ENCODE data around the gene ARSG. TPM values are rescaled to one million over a fixed set of nuclear protein-coding genes. Genes with fewer than 3 reads are reported as not detected.

ARSG gene
- total and polyA plus RNA-seq, 4 donors, result 1.5 to 5.4 (median 2.3) TPM

DNA sequence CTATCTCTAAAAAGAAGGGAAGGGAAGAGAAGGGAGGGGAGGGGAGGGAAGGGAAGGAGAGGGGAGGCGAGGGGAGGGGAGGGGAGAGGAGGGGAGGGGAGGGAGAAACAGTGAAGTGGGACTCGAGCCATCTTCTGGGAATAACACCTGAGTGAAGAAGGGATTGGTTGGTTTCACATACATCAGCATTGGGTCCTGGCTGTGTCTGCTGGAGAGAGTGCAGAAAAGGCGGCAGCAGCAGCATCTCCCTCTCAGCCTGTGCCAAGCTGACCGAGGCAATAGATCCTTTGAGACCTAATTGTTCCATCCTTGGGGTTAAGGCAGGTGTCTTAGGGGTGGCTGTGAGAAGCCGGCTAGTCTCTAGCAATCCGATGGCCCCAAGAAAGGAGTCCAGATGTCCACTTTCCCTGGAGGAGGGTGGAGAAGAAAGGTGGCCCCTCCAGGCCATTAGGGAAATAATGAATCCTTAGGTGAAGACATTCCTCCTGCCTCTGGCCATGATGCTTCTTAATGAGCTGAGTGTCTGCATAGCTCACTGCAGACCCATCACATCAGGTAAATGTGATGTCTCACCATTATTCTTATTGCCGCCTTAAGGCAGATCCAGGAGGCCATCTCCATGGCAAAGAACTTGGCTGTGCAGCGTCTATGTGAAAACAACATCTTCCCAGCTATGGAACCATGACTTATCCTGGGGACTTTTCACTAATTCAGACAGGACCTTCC, 94.4 kb downstream of the ARSG start:
- Histone ChIP-seq H3K36me3 (ENCODE audit: control insufficient read depth in 4 of 4, insufficient read depth in 3 of 4, low read depth in 1 of 4, low read length in 3 of 4) (no peaks in the 10 kb centered on the region), H3K27me3 (ENCODE audit: control insufficient read depth in 4 of 4, insufficient read depth in 4 of 4, low read length in 3 of 4) (no peaks in the 10 kb centered on the region), H3K4me1 (ENCODE audit: control insufficient read depth in 4 of 4, insufficient read depth in 4 of 4, low read length in 3 of 4) (peaks cover 5 to 59% (median 38%) of the 10 kb centered on the region in 4 donors), H3K9me3 (ENCODE audit: control insufficient read depth in 4 of 4, low read length in 3 of 4) (no peaks in the 10 kb centered on the region), H3K4me3 (ENCODE audit: low read depth in 1 of 3, low read length in 3 of 3) (no peak overlapping the region), H3K9ac (ENCODE audit: low read depth in 1 of 2, low read length in 2 of 2) (peak overlapping the region in 1 of 2 donors; percentile 45), H3K27ac (ENCODE audit: low read depth in 1 of 2, low read length in 2 of 2) (peak overlapping the region; percentile 75 to 77)
- 85% methylated on average over 8 of the region's 8 CpGs for WGBS
- TF ChIP-seq FOXA1 (IDR thresholded peaks at IDR 0.05) (no peak), SP1 (IDR thresholded peaks at IDR 0.05) (no peak), JUND (IDR thresholded peaks at IDR 0.05) (no peak), RXRA (IDR thresholded peaks at IDR 0.05) (no peak), HNF4A (conservative IDR thresholded peaks at IDR 0.05) (no peak), NR2F2 (IDR thresholded peaks at IDR 0.05) (no peak), RAD21 (IDR thresholded peaks at IDR 0.05) (no peak), FOXA2 (IDR thresholded peaks at IDR 0.05) (no peak), EGR1 (IDR thresholded peaks at IDR 0.05; ENCODE audit: low read depth in 2 of 2) (no peak), YY1 (IDR thresholded peaks at IDR 0.05) (no peak), HNF4G (IDR thresholded peaks at IDR 0.05) (no peak), TAF1 (conservative IDR thresholded peaks at IDR 0.05) (no peak), GABPA (IDR thresholded peaks at IDR 0.05 in 1 of 2, conservative IDR thresholded peaks at IDR 0.05 in 1 of 2) (no peak)
- TF ChIP-seq, protein P1, sequence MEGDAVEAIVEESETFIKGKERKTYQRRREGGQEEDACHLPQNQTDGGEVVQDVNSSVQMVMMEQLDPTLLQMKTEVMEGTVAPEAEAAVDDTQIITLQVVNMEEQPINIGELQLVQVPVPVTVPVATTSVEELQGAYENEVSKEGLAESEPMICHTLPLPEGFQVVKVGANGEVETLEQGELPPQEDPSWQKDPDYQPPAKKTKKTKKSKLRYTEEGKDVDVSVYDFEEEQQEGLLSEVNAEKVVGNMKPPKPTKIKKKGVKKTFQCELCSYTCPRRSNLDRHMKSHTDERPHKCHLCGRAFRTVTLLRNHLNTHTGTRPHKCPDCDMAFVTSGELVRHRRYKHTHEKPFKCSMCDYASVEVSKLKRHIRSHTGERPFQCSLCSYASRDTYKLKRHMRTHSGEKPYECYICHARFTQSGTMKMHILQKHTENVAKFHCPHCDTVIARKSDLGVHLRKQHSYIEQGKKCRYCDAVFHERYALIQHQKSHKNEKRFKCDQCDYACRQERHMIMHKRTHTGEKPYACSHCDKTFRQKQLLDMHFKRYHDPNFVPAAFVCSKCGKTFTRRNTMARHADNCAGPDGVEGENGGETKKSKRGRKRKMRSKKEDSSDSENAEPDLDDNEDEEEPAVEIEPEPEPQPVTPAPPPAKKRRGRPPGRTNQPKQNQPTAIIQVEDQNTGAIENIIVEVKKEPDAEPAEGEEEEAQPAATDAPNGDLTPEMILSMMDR (IDR thresholded peaks at IDR 0.05; ENCODE audit: low read depth, low read length, missing input control), result no peak
- TF ChIP-seq, protein P2, sequence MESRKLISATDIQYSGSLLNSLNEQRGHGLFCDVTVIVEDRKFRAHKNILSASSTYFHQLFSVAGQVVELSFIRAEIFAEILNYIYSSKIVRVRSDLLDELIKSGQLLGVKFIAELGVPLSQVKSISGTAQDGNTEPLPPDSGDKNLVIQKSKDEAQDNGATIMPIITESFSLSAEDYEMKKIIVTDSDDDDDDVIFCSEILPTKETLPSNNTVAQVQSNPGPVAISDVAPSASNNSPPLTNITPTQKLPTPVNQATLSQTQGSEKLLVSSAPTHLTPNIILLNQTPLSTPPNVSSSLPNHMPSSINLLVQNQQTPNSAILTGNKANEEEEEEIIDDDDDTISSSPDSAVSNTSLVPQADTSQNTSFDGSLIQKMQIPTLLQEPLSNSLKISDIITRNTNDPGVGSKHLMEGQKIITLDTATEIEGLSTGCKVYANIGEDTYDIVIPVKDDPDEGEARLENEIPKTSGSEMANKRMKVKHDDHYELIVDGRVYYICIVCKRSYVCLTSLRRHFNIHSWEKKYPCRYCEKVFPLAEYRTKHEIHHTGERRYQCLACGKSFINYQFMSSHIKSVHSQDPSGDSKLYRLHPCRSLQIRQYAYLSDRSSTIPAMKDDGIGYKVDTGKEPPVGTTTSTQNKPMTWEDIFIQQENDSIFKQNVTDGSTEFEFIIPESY (IDR thresholded peaks at IDR 0.05), result no peak
- TF ChIP-seq, protein P3, sequence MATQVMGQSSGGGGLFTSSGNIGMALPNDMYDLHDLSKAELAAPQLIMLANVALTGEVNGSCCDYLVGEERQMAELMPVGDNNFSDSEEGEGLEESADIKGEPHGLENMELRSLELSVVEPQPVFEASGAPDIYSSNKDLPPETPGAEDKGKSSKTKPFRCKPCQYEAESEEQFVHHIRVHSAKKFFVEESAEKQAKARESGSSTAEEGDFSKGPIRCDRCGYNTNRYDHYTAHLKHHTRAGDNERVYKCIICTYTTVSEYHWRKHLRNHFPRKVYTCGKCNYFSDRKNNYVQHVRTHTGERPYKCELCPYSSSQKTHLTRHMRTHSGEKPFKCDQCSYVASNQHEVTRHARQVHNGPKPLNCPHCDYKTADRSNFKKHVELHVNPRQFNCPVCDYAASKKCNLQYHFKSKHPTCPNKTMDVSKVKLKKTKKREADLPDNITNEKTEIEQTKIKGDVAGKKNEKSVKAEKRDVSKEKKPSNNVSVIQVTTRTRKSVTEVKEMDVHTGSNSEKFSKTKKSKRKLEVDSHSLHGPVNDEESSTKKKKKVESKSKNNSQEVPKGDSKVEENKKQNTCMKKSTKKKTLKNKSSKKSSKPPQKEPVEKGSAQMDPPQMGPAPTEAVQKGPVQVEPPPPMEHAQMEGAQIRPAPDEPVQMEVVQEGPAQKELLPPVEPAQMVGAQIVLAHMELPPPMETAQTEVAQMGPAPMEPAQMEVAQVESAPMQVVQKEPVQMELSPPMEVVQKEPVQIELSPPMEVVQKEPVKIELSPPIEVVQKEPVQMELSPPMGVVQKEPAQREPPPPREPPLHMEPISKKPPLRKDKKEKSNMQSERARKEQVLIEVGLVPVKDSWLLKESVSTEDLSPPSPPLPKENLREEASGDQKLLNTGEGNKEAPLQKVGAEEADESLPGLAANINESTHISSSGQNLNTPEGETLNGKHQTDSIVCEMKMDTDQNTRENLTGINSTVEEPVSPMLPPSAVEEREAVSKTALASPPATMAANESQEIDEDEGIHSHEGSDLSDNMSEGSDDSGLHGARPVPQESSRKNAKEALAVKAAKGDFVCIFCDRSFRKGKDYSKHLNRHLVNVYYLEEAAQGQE (IDR thresholded peaks at IDR 0.05), result no peak
- TF ChIP-seq, protein P4, sequence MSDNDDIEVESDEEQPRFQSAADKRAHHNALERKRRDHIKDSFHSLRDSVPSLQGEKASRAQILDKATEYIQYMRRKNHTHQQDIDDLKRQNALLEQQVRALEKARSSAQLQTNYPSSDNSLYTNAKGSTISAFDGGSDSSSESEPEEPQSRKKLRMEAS (IDR thresholded peaks at IDR 0.05), result no peak
- TF ChIP-seq, protein P5, sequence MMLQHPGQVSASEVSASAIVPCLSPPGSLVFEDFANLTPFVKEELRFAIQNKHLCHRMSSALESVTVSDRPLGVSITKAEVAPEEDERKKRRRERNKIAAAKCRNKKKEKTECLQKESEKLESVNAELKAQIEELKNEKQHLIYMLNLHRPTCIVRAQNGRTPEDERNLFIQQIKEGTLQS (IDR thresholded peaks at IDR 0.05), result no peak
- no peak for DNase-seq (ENCODE audit: low spot score)
